HG03558 (cell line): Measurements from ENCODE around the gene COL21A1.
"Not testable (repeated sequence)": the region's sequence is repeated elsewhere in the genome, so short reads cannot be mapped to it uniquely, and the experiment has no call there.

Experiments
- ATAC-seq: cut with Tn5 transposase; IDR thresholded peaks from one replicate; pipeline ENCODE4 v1.9.1; 2021; ENCODE audit warnings: moderate number of reproducible peaks; ENCODE audit not compliant: unreplicated experiment; ENCODE audit errors: extremely low read depth

The COL21A1 gene

GRCh38 chr6:56026455-56027180, 220.8 kb downstream of the COL21A1 start:
- no peak for ATAC-seq

GRCh38 chr6:56025795-56026194, 221.6 kb downstream of the COL21A1 start:
- no peak for ATAC-seq

GRCh38 chr6:56024931-56025330, 222.4 kb downstream of the COL21A1 start:
- no peak for ATAC-seq

- ATAC-seq, result no peak
Measured at GRCh38 chr6:56023829-56024228, 223.6 kb downstream of the COL21A1 start.

GRCh38 chr6:56022678-56023077, 224.7 kb downstream of the COL21A1 start:
- no peak for ATAC-seq

- ATAC-seq, result no peak
Measured at GRCh38 chr6:56021943-56022342, 225.4 kb downstream of the COL21A1 start.

- ATAC-seq, result no peak
Measured at GRCh38 chr6:56019973-56020372, 227.4 kb downstream of the COL21A1 start.

GRCh38 chr6:56017198-56017597, 230.2 kb downstream of the COL21A1 start:
- ATAC-seq, result no peak

GRCh38 chr6:56014039-56014438, 233.3 kb downstream of the COL21A1 start:
- not testable (repeated sequence) for ATAC-seq

- no peak for ATAC-seq
Measured at GRCh38 chr6:56009636-56010035, 237.7 kb downstream of the COL21A1 start.
